Measurements from ENCODE around the gene PACRG.

DNA sequence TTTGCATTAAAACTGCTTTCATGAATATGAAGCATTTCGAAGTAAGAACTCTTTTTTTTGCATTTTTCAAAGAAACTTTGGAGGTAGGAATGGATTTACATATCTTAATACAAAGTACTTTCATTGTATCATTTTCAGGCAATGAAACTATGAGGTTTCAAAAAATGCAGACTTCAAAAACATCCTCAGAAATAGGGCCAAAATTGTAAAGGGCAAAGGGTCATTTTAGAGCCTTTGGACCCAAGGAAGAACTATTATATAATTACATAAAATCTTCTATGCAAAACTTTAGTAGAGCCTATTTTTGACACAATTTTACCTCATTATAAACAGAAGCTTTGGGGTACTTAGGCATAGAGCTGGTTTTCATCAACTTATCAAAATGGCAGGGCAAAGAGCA is 5.1 kb upstream of the PACRG start:
- TF ChIP-seq, protein P1, sequence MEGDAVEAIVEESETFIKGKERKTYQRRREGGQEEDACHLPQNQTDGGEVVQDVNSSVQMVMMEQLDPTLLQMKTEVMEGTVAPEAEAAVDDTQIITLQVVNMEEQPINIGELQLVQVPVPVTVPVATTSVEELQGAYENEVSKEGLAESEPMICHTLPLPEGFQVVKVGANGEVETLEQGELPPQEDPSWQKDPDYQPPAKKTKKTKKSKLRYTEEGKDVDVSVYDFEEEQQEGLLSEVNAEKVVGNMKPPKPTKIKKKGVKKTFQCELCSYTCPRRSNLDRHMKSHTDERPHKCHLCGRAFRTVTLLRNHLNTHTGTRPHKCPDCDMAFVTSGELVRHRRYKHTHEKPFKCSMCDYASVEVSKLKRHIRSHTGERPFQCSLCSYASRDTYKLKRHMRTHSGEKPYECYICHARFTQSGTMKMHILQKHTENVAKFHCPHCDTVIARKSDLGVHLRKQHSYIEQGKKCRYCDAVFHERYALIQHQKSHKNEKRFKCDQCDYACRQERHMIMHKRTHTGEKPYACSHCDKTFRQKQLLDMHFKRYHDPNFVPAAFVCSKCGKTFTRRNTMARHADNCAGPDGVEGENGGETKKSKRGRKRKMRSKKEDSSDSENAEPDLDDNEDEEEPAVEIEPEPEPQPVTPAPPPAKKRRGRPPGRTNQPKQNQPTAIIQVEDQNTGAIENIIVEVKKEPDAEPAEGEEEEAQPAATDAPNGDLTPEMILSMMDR (IDR thresholded peaks at IDR 0.05): no peak
- TF ChIP-seq POLR2A (IDR thresholded peaks at IDR 0.05): no peak
